Coronary artery (tissue), 2 donors: ENCODE measurements around the gene SUCO.
A peak's percentile ranks its signal among the peaks of the same experiment; 100 is the strongest.

Source experiments
- DNase-seq: peaks from one replicate; pipeline ENCODE4 v3.0.0-alpha.2; 2017; ENCODE audit warnings: low spot score
- H3K27ac ChIP-seq, 2 donors: fragments of 200-600 bp; sonication (generic); one replicate each; pipeline ENCODE4 v1.5.1; 2016 to 2019
- H3K4me3 ChIP-seq: fragments of 200-600 bp; sonication (generic); 2 replicates; pipeline ENCODE4 v1.5.1; 2016; ENCODE audit warnings: mild to moderate bottlenecking, moderate library complexity
- CTCF ChIP-seq: fragments of 200-600 bp; sonication (generic); IDR thresholded peaks from one replicate; pipeline ENCODE4 v1.5.1; 2019; ENCODE audit warnings: antibody characterized with exemption

The SUCO gene

DNA sequence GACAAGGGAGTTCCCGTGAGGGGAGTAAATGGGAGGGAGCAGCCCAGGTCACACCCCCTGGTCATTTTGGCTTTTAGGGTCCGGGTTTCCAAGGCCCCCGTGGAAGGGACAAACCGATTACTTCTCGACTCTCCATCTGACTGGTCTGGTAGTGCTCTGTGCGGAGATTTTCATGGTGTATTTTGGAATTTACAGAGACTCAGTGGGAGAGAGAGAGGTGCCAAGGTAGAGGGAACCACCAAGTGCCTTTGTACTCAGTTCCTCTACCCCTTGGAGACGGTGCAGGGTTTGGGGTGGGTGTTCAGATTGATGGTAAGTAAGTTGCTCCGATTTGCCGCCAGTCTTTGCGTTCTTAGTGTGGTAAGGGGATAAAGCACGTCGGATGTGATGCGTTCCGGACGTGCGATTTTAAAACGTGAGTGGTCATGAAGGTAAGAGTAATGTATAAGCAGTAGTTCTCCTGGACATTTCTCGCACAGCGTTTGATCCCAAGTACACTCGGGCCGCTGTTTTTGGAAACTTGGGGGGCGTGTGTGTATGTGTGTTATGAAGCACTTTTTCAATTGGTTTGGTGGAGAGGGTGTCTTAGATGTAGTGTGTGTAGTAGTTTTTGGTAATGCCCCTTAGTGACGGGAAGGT lies 682 bp downstream of the SUCO start:
- Histone ChIP-seq H3K4me3 (peak overlapping the region; percentile 81), H3K27ac (peak overlapping the region; percentile 95 to 98)
- peak; percentile 80 for DNase-seq
- no peak for TF ChIP-seq CTCF

DNA sequence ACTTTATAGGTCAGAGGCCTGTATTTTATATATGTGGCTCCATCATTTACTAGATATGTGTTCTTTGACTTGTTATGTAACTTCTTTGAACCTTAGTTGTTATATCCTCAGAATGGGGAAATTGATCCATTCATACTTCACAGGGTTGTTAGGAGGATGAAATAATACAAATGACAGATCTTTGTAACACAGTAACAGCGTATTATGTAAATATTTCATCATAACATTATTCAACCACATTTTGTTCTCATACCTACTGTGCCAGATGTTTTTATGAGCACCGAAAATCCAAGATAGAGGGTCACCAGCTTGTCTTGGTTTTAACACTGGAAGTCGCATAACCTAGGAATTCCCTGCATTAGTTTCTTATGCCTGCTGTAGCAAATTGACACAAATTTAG lies 3.3 kb downstream of the SUCO start:
- no peak overlapping the region for H3K4me3 ChIP-seq
- no peak for TF ChIP-seq CTCF
- no peak for DNase-seq
- H3K27ac ChIP-seq, result no peak overlapping the region

DNA sequence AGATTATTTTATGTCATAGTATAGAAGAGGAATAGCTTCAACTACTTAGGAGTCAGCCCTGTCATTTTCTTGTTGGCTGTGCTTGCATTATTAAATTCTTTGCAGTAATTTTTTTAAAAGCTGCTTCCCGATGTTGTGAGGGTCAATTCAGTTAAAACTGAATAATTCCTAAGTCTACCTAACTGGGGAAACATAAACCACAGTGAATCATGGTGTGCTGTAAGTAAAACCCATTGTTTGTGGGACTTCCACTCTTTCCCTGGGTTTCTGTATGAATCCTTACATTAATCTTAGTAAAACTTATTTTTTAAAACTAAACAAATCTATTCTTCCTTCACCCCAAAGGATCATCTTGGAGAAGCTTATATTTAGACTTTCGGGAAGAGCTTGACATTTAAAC lies 4.4 kb downstream of the SUCO start:
- Histone ChIP-seq H3K4me3 (no peak overlapping the region), H3K27ac (no peak overlapping the region)
- DNase-seq, result no peak
- TF ChIP-seq CTCF, result no peak

- no peak for DNase-seq
- Histone ChIP-seq H3K27ac (no peak overlapping the region), H3K4me3 (no peak overlapping the region)
- TF ChIP-seq CTCF, result no peak
Observed at GRCh38 chr1:172537827-172538391, 5.0 kb downstream of the SUCO start.

- Histone ChIP-seq H3K27ac (no peak overlapping the region), H3K4me3 (no peak overlapping the region)
- DNase-seq, result no peak
- TF ChIP-seq CTCF, result no peak
Observed at GRCh38 chr1:172540635-172541034, 7.7 kb downstream of the SUCO start.

DNA sequence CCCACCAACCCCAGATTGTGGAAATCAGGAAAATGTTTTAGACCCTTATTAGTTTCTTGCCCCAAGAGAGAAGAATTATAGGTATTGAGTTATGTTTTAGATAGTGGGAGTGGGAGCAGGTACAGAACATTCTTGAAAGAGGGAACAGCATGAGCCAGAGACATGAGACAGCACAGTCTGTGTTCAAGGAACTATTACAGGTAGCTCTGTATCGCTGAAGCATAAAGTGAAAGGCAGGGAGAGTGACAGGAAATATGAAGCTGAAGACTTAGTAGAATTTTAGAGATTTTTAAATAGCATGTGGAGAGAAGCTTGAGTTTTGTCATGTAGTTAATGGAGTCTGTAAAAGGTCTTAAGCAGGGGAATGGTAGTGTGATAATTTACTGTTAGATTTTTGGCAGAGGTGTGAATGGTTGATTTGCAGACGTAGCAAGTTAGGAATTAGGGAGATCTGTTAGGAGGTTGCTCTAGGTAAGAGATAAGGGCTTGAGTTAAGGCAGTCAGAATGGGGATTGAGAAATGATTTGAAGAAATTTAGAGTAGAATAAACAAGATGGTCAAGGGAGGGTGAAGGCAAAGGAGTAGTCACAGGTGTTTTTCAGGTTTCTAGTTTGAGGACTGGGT lies 11.6 kb downstream of the SUCO start:
- no peak for DNase-seq
- H3K27ac ChIP-seq, result no peak overlapping the region
- TF ChIP-seq CTCF, result no peak
- no peak overlapping the region for H3K4me3 ChIP-seq
